GM18508 (cell line): ENCODE measurements around the gene CPAMD8.

Source experiments
- ATAC-seq: cut with Tn5 transposase; IDR thresholded peaks from one replicate; pipeline ENCODE4 v1.9.1; 2021; ENCODE audit warnings: moderate number of reproducible peaks; ENCODE audit not compliant: insufficient read depth, unreplicated experiment

Gene CPAMD8

GRCh38 chr19:16922949-16923348 lies 103.7 kb downstream of the CPAMD8 start:
- ATAC-seq, result no peak

GRCh38 chr19:16922592-16922934 lies 104.0 kb downstream of the CPAMD8 start:
- no peak for ATAC-seq

GRCh38 chr19:16921766-16922591 lies 104.6 kb downstream of the CPAMD8 start:
- ATAC-seq, result no peak

GRCh38 chr19:16920816-16921529 lies 105.6 kb downstream of the CPAMD8 start:
- no peak for ATAC-seq

DNA sequence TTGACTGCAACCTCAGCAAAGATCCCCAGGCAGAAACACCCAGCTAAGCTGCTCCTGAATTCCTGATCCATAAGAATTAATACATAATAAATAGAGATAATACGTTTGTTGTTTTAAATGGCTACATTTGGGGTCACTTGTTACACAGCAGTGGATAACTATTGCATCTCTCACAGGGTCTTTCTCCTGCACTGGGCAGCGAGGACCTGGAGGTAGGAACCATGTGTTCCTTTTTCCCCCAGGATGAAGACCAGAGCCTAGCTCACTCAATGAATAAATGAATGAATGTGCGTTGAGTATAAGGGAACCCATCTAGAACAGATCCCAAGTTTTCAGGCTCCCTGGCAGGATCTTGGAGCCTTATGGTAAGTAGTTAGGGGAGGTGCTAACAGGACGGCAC lies 107.1 kb downstream of the CPAMD8 start:
- no peak for ATAC-seq

GRCh38 chr19:16917401-16917800 lies 109.2 kb downstream of the CPAMD8 start:
- ATAC-seq, result no peak

- no peak for ATAC-seq
Measured at GRCh38 chr19:16915734-16916133, 110.9 kb downstream of the CPAMD8 start.

DNA sequence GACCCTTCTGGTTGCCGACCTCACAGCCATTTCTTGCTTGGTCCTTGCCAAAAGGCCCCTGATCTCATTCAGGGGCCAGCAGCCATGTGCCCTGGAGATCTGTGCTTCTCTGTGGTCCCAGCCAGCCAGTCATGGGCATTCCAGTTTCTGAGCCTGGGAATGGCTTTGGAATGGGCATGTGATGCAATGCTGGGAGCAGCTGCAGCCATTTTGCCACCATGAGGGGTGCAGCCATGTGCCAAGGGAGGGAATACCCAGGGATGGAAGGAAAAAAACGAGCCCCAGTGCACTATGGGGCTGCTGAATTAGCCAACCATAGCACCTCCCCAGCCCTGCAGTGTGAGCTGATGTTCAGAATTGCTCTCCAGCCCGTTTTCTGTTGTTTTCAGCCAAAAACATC lies 111.5 kb downstream of the CPAMD8 start:
- ATAC-seq, result no peak

DNA sequence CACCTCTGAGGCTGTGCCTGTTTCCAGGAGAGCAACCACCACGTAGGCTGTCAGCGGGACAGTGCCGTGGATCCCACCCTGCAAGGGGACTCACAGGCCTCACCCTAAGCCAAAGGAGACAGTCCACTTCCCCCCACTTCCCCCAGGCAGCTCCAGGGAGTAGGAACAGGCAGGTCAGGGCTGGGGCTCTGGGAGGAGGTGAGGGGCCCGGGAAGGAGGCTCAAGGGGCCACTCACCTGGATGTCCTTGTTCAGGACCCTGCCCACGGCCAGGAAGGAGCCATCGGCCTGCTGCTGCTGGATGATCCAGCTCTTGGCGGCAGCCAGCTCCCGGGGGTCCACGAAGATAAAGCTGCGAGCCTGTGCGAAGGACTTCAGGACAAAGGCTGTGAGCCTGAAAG lies 112.2 kb downstream of the CPAMD8 start:
- ATAC-seq, result no peak

GRCh38 chr19:16912780-16913179 lies 113.8 kb downstream of the CPAMD8 start:
- ATAC-seq, result no peak

- no peak for ATAC-seq
Measured at GRCh38 chr19:16911046-16911445, 115.6 kb downstream of the CPAMD8 start.

DNA sequence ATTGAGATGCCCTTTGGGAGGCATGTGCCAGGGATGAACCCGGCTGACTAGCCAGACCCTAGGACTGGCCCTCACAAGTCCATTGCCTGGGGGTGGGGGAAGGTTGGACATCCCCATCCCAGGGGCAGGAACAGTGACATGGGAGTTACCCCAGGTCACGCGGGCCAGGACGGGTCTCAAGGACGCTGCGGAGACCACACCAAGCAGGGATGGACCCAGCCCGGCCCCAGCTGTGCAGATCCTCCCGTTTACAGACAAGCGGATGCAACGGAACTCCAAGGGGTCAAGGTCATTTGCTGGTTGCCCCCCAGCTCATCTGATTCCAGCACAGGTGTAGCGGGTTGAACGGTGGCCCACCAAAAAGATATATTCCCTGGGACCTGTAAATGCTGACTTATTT lies 117.9 kb downstream of the CPAMD8 start:
- ATAC-seq, result no peak

DNA sequence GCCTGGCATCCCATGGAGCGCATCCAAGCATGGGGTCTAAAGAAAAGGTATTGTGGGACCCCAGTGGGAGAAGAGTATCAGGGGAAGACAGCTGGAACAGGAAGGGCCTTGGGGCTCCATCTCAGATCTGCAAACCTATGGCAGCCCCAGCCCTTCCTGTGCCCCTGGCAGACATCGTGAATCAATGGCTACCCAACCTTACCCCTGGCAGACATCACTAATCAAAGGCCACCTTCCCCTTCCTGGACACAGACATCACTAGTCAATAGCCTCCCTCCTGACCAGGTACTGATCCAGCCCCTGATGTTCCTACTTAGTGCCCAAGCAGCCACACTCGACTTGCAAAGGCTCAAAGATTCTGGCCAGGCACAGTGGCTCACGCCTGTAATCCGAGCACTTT lies 122.0 kb downstream of the CPAMD8 start:
- ATAC-seq, result no peak

DNA sequence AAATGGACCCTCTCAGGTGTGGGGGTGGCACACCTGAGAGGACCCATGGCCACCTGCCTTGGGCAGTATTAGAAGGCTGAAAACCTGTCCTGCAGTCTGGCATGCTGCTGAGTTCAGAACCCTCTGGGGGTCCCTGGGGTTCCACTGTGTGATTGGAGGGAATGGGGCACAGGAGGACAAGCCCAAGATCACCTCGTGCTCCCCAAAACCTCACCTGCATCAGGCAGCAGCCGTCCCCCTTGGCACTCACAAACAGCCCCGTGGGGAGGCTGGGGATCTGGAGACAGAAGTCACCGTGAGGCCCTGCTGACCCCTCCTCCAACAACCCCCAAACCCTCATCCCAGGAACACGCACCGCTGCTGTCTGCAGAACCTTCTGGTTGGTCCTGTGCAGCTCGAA lies 123.3 kb downstream of the CPAMD8 start:
- no peak for ATAC-seq

DNA sequence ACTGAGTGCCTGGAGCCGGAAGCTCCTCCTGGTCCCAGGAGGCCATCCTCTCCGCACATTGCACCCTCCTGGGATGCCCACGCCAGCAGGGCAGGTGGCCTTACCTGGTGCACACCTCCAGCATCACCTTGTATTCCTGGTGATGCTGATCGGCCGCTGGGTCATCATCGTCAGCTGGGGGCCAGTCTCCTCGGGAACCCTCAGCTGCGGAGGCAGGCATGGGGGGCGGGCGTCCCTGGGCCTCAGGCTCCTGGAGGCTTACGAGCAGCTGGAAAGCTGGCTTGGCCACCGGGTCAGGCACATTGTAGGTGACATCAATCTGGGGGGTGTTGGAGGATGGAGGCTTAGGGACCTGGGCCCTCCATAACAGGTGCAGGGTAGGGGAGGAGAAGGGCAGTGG lies 124.1 kb downstream of the CPAMD8 start:
- no peak for ATAC-seq

- no peak for ATAC-seq
Measured at GRCh38 chr19:16901491-16902175, 125.0 kb downstream of the CPAMD8 start.

DNA sequence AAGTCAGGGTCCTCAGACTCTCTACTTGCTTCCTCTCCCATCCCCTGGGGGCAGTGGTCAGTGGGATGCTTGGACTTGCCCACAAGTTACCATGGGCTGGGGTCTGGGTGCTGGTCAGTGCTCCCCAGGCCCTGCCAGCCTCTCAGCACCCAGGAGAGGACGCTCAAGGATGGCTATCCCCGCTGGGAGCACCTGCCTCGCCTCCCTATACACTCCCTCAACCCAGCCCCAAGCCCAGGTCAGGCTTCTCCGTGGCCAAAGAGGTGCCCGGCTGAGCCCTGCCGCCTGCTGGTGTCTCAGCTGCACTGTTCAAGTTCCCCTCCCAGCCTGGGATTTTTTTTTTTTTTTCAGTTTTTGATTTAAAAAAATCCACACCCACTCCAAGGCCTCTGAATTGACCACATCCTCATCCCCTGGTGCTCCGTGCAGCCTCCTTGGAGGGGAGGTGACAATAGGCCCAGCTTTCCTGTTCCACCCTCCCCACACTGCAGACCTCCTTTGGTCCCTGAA lies 127.0 kb downstream of the CPAMD8 start:
- ATAC-seq, result no peak

DNA sequence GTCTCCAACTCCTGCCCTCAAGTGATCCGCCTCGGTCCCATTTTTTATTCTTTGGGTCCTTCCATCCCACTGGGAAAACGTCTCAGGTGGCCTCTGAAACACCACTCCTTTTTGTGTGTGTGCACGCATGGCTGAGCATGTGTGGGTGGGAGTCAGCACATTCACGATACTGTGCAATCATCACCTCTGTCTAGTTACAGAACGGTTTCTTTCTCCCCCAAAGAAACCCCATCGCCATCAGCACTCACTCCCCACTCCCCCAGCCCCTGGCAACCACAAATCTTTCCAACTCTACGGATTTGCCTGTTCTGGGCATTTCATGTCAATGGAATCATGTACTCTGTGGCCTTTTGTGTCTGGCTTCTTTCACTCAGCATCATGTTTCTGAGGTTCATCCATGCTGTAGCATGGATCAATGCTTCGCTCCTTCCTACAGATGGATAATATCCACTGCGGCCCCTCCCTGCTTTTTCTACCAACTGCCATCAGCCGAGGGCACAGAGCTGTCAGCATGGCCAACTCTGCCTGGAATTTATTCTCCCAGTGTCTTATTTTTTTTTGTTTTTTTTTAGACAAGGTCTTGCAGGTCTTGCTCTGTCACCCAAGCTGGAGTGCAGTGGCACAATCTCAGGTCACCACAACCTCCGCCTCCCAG lies 128.1 kb downstream of the CPAMD8 start:
- no peak for ATAC-seq

DNA sequence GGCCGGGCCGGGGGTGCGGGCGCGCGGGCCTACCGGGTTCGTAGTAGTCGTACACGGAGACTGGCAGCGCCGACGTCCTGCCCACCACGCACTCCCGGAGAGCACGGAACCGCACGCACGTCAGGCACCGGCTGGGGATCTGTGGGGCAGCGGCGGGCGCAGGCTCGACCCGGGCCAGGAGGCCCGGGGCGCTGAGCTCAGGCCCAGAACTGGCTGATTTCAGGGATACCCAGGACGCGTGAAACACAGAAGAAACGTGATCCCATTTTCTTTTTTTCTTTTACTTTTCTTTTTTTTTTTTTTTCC lies 128.8 kb downstream of the CPAMD8 start:
- ATAC-seq, result no peak

DNA sequence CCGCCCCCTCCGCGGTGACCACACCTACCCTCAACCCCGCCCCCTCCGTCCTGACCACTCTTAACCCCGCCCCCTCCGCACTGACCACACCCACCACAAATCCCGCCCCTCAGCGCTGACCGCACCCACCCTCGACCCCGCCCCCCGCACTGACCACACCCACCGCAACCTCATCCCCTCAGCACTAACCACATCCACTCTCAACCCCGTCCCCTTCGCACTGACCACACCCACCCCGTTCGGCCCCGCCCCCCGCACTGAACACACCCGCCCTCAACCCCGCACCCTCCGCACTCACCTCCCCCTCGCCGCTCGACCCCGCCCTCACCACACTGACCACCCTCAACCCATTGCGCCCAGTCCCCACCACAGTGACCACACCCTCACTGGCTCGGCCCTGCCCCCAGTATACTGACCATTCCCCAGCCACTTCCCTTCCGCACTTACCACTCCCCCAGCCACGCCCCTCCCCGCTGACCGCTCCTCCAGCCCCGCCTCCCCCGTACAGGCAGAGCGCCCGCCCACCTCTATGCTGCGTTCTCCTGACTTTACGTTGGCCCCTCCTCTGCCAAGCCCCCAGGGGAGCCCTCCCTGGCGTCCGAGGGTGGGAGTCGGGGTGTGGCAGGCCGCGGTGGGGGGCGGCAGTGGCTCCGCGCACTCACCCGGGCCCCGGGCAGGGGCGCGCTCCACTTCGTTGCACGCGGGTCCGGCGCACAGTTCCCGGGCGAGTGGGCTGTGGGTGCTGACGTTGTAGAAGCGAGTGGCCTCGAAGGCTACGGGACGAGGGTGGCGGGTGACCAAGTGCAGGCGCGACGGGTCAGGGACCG lies 129.4 kb downstream of the CPAMD8 start:
- no peak for ATAC-seq
